Effector CD8-positive, alpha-beta T cell (primary cell): ENCODE data around the gene PRG3.
"Not testable (repeated sequence)": the region's sequence is repeated elsewhere in the genome, so short reads cannot be mapped to it uniquely, and the experiment has no call there.

Experiments
- DNase-seq: peaks from one replicate; lab custom pipeline; 2025; lab: John Stamatoyannopoulos, UW

Gene PRG3

DNA sequence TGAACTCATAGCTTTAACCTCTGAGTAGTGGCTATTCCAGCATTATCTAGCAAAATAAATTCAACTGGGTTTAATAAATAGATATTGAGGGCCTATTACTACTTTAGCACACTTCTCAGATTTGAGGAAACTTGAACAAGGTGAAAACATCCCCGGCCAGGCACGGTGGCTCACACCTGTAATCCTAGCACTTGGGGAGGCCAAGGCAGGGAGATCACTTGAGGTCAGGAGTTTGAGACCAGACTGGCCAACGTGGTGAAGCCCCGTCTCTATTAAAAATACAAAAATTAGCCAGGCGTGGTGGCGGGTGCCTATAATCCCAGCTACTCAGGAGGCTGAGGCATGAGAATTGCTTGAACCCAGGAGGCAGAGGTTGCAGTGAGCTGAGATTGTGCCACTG is 44.1 kb downstream of the PRG3 start:
- DNase-seq = not testable (repeated sequence)

DNA sequence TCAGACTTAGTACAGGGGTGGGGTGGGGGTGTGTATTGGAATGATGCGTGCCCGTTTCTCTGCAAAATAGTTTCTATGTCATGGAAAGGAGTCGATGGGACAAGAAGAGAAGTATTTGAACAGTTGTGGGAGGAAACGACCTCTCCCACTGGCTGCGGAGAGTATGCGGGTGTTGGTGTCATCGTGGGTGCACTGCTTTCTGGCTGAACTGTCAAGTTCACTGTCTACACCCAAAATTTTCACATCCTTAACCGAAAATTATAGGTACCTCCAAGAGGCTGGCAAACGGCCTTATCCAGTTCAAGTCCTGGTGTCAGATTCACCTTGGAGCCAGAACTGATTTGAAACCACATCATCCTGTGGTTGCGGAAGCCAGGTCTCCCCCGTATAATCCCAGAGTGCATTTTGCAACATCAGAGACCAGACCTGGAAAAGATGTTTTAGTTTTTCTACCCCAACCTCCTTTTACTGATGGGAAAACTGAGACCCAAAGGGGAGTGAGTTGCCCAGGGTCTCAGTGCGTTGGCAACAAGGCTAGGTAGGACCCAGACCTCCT is 44.8 kb downstream of the PRG3 start:
- no peak for DNase-seq

DNA sequence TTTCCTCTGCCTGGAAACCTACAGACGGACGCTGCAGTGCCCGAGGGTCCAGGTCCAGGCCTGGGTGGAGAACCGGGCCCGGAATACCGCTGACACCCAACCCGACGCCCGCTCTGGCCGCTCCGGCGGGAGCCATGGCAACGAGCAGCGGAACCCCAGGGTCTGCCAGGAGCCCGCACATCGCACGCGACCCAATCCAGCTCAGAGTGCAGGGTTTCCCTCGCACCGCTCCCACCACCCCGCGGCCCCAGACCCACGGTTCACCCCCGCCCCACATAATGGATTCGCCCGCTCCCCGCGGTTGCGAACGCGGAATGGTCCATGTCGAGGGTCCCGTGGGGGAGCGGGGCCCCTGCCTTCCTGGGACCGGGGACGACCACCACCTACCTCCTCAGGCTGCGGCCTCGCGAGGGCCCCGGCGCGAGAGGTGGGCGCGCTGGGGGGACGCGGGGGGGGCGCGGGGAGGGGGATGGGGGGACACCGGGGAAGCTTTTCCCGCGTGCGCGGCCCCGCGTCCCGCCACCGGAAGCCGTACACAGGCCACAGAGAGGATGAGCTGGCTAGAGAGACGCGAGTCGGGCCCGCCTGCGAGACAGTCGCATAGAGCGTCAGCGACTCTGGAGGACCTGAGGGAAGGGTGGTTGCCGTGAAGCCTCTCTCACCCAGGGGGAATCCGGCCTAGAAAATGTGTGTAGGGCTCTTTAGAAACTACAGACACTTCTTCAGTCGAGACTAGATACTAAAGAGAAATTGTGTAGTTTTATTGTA is 45.4 kb downstream of the PRG3 start, which contains the start of gene SSRP1:
TSS of gene SSRP1 (minus strand) at position 550 of the 768 bp plus-strand sequence. CDS start 771 bp downstream, outside the sequence.
- peak; percentile 74 for DNase-seq

DNA sequence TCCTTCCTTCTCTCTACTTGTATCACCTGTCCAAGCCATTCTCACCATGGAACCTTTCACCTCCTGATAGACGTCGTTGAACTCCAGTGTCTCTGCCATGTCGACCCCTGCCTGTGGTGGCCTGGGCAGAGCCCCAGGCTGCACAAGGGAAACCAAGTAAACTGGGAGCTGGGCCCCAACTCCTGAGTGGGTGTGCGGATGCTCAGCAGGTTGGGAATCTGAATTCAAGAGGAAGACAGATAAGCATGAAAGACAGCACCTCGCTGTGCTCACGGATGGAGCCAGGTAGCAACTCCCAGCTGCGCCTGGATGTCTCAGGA is 46.0 kb downstream of the PRG3 start:
- no peak for DNase-seq

DNA sequence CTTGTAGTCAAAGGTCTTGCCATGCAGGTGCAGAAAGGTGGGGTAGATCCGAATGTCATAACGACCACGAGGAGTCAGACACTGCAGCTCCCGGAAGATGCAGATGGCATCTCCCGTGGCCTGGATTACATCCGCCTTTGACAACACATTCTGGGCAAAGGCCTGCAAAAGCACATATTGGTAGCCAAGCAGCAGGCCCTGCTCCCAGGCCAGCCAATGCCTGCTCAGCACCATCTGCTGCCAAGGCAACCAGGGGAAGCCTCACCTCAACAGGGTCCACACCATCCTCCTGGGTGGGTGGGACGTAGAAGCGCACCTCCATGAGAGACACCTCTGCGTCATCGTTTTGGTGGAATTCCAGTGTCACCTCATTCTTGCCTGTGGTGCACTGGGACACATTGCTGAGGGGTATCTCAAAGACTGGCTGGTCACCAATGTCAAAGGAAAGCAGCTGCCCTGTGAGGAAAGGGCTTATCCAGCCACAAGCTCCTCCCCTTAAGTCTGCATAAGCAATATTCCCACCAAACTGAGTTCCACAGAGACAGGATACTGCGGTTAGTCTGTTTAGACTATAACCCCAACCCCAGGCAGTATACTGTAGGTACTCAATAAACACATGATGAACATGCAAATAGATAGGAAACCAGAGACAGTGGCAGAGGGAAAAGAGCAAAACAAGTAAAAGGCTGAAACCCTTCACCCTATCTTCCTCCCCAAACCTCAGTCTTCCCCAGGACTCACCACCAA is 48.1 kb downstream of the PRG3 start:
- DNase-seq = no peak

DNA sequence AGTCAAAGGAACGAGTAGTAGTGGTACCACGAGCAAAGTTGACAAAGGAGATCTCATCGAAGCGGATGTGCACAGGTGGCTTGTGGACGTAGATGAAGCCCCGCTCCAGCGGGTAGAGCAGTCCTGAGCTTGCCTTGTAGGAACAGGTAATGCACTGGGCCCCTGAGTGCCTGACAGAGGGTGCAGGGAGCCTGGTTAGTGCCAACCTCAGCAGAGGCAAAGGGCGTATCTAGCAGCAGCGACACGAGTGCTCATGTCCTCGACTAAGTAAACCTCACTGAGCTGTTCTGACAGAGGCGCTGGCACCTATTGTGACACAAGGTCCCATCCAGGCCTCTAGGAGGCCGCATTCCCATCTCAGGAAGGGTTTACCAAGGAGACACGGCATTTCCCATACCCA is 49.2 kb downstream of the PRG3 start:
- DNase-seq = no peak

DNA sequence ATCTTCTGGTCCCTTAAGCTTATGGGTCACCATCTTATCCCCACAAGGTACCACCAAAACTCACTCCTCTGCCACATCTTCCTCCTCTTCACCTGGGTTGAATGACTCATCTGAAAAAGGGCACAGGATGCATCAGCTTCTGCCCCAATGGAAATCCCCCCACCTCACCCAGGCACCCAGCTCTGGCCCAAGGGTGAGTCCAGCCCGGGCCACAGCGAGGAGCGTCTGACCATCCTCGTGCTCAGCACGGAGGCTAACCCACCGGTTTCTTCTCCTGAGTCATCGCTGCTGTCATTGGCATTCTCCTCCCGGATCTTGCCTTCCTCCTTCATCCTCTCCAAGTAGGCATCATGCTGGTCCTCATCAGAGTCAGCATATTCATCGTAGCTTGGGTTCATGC is 50.9 kb downstream of the PRG3 start:
- no peak for DNase-seq

DNA sequence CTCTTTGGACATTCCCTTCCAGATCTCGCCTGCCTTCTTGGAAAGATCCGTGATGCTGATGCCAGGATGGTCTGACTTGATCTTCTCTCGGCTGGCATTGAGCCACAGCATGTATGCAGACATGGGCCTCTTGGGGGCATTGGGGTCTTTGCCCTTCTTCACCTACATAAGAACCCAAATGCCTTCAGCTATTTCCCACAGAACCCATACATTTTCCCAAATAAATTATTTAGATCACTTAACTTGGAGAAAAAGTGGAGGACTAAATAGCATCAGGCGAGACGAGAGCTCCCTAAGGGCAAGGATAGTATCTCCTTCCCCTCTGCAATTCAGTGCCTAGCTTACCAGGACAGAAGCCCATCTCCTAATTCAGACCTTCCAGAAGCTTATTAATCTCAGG is 53.2 kb downstream of the PRG3 start:
- no peak for DNase-seq
